Cardiac septum (tissue), 1 donor: Measurements from ENCODE around the gene HEG1. TPM values are rescaled to one million over a fixed set of nuclear protein-coding genes. Genes with fewer than 3 reads are reported as not detected.

Experiments used
- DNase-seq: peaks from one replicate; pipeline ENCODE4 v3.0.0-alpha.2; 2020; ENCODE audit warnings: low spot score
- intact Hi-C: fragments of 100-400 bp; cut with DNase I; formaldehyde crosslinking; loops from one replicate; pipeline ENCODE4 v1.14.0; 2022
- total RNA-seq: library from RNA; stranded (reverse); fragmentation: NEBNext Ultra II Directional; extraction: Animal tissue kit (Norgen Biotek cat#: 25700); gene quantifications from one replicate; pipeline ENCODE4 v1.2.1, GENCODE V29; 2021
- donor health status: DM: no; HTN: no; CAD: no.

Gene HEG1
- total RNA-seq, 1 donor from 2014 or later = 151 TPM

GRCh38 chr3:125000661-125001060 lies 55.1 kb downstream of the HEG1 start:
- intact Hi-C loops = no loop called here
- no peak for DNase-seq

- intact Hi-C loops = loop anchor here (5.0 to 10.0 kb wide), 2 partner anchors 142 to 375 kb away; partner anchors contain the start of gene ZNF148
- DNase-seq = no peak
Measured at GRCh38 chr3:124999897-125000435, 55.8 kb downstream of the HEG1 start.

- intact Hi-C loops = loop anchor here (5.0 to 10.0 kb wide), 2 partner anchors 143 to 375 kb away; partner anchors contain the start of gene ZNF148
Measured at GRCh38 chr3:124999317-124999716, 56.5 kb downstream of the HEG1 start.

GRCh38 chr3:124998247-124998630 lies 57.6 kb downstream of the HEG1 start:
- intact Hi-C loops = loop anchor here (5.0 to 10.0 kb wide), 2 partner anchors 144 to 377 kb away; partner anchors contain the start of gene ZNF148

More at GRCh38 chr3:124999317-124999716, 56.5 kb downstream of the HEG1 start:
- no peak for DNase-seq

GRCh38 chr3:124997303-124998246 lies 58.2 kb downstream of the HEG1 start:
- intact Hi-C loops = loop anchor here (5.0 to 10.0 kb wide), 2 partner anchors 145 to 377 kb away; partner anchors contain the start of gene ZNF148
- no peak for DNase-seq

More at GRCh38 chr3:124998247-124998630, 57.6 kb downstream of the HEG1 start:
- DNase-seq = no peak

- intact Hi-C loops = loop anchor here (1.0 to 10.0 kb wide), 4 partner anchors 147 to 442 kb away; partner anchors contain the start of gene ZNF148
- DNase-seq = no peak
Measured at GRCh38 chr3:124995460-124995994, 60.3 kb downstream of the HEG1 start.

GRCh38 chr3:124993466-124993865 lies 62.3 kb downstream of the HEG1 start:
- peak; percentile 80 for DNase-seq
- intact Hi-C loops = loop anchor here (1.0 to 10.0 kb wide), 3 partner anchors 50 to 381 kb away; partner anchors contain the start of gene ZNF148

- intact Hi-C loops = loop anchor here (5.0 to 10.0 kb wide), 2 partner anchors 225 to 383 kb away; partner anchors contain the start of gene ZNF148
Measured at GRCh38 chr3:124992041-124992440, 63.8 kb downstream of the HEG1 start.

GRCh38 chr3:124986192-124987143 lies 69.3 kb downstream of the HEG1 start:
- DNase-seq = no peak
- intact Hi-C loops = no loop called here

More at GRCh38 chr3:124992041-124992440, 63.8 kb downstream of the HEG1 start:
- DNase-seq = no peak

GRCh38 chr3:124985349-124985748 lies 70.4 kb downstream of the HEG1 start:
- DNase-seq = no peak
- intact Hi-C loops = no loop called here

- intact Hi-C loops = no loop called here
- no peak for DNase-seq
Measured at GRCh38 chr3:124984754-124985153, 71.0 kb downstream of the HEG1 start.

- intact Hi-C loops = no loop called here
- no peak for DNase-seq
Measured at GRCh38 chr3:124982855-124983254, 72.9 kb downstream of the HEG1 start.

- DNase-seq = no peak
- intact Hi-C loops = no loop called here
Measured at GRCh38 chr3:124981472-124981871, 74.3 kb downstream of the HEG1 start.

GRCh38 chr3:124978627-124979026 lies 77.2 kb downstream of the HEG1 start:
- no peak for DNase-seq
- intact Hi-C loops = no loop called here

GRCh38 chr3:124976383-124976782 lies 79.4 kb downstream of the HEG1 start:
- intact Hi-C loops = no loop called here
- DNase-seq = no peak

GRCh38 chr3:124974691-124975090 lies 81.1 kb downstream of the HEG1 start:
- intact Hi-C loops = no loop called here
- no peak for DNase-seq

- intact Hi-C loops = no loop called here
- no peak for DNase-seq
Measured at GRCh38 chr3:124973290-124973689, 82.5 kb downstream of the HEG1 start.

- DNase-seq = no peak
- intact Hi-C loops = no loop called here
Measured at GRCh38 chr3:124972457-124972856, 83.3 kb downstream of the HEG1 start.
